KMS-11 (cell line): ENCODE data around the gene FBXO48.
A peak's percentile ranks its signal among the peaks of the same experiment; 100 is the strongest.

ENCODE experiments used
- H2AFZ ChIP-seq: fragments of 200-600 bp; sonication (generic); 2 replicates; pipeline ENCODE4 v1.6.1; 2016; ENCODE audit warnings: antibody characterized with exemption, mixed run types, low read depth
- H3K27ac ChIP-seq: fragments of 200-600 bp; sonication (generic); 2 replicates; pipeline ENCODE4 v1.6.1; 2016; ENCODE audit warnings: mild to moderate bottlenecking, mixed run types
- H3K27me3 ChIP-seq: fragments of 200-600 bp; sonication (generic); 2 replicates; pipeline ENCODE4 v1.6.1; 2017; ENCODE audit warnings: mild to moderate bottlenecking, low read depth, mixed run types, moderate library complexity; ENCODE audit not compliant: insufficient read depth
- H3K36me3 ChIP-seq: fragments of 200-600 bp; sonication (generic); 2 replicates; pipeline ENCODE4 v1.6.1; 2017; ENCODE audit warnings: mild to moderate bottlenecking, mixed run types; ENCODE audit not compliant: insufficient read depth
- H3K4me1 ChIP-seq: fragments of 200-600 bp; sonication (generic); 2 replicates; pipeline ENCODE4 v1.6.1; 2016; ENCODE audit warnings: mild to moderate bottlenecking, low read depth, mixed run types; ENCODE audit not compliant: poor library complexity, severe bottlenecking
- H3K4me2 ChIP-seq: fragments of 200-600 bp; sonication (generic); 2 replicates; pipeline ENCODE4 v1.7.0; 2016; ENCODE audit warnings: mild to moderate bottlenecking, mixed run types
- H3K4me3 ChIP-seq: fragments of 200-600 bp; sonication (generic); IDR thresholded peaks from 2 replicates; pipeline ENCODE4 v1.6.1; 2017; ENCODE audit warnings: low read depth, low read length, mixed read lengths; ENCODE audit not compliant: insufficient read depth
- H3K79me2 ChIP-seq: fragments of 200-600 bp; sonication (generic); 2 replicates; pipeline ENCODE4 v1.6.1; 2016; ENCODE audit warnings: low read depth, mixed run types; ENCODE audit not compliant: insufficient read depth
- H3K9ac ChIP-seq: fragments of 200-600 bp; sonication (generic); 2 replicates; pipeline ENCODE4 v1.6.1; 2016; ENCODE audit warnings: mild to moderate bottlenecking, mixed run types
- H4K20me1 ChIP-seq: fragments of 200-600 bp; sonication (generic); 2 replicates; pipeline ENCODE4 v1.6.1; 2016; ENCODE audit warnings: mild to moderate bottlenecking, mixed run types; ENCODE audit not compliant: insufficient read depth
- CTCF ChIP-seq: fragments of 200-600 bp; sonication (generic); conservative IDR thresholded peaks from 2 replicates; pipeline ENCODE4 v1.6.1; 2017; ENCODE audit warnings: low read depth, mild to moderate bottlenecking, antibody characterized with exemption, low read length, moderate library complexity, mixed read lengths

The FBXO48 gene

GRCh38 chr2:68467077-68467960 lies at the start of gene FBXO48, which contains the start of gene APLF:
TSS of gene FBXO48 (minus strand) at chr2:68467294. CDS start at chr2:68465145, 2,149 bp downstream.
TSS of gene APLF (plus strand) at chr2:68467585. CDS start at chr2:68467732, 147 bp downstream.
- Histone ChIP-seq H3K9ac (peak within 1 kb of the TSS; percentile 90), H3K27me3 (no peaks in the 10 kb centered on the region), H4K20me1 (no peaks in the 10 kb centered on the region), H3K4me1 (peaks cover 56% of the 10 kb centered on the region), H3K79me2 (peaks cover 7% of the 10 kb centered on the region; the same call in 1 of the 2 replicates), H3K36me3 (no peaks in the 10 kb centered on the region), H2AFZ (peak within 1 kb of the TSS; percentile 81), H3K4me3 (peak within 1 kb of the TSS; percentile 95), H3K4me2 (peak within 1 kb of the TSS; percentile 97), H3K27ac (peak within 1 kb of the TSS; percentile 58)
- TF ChIP-seq CTCF: no peak

GRCh38 chr2:68516051-68516955 lies 49.2 kb upstream of the FBXO48 start:
- H3K79me2 ChIP-seq: no peaks in the 10 kb centered on the region
- no peak overlapping the region for H3K27ac ChIP-seq
- H4K20me1 ChIP-seq: no peaks in the 10 kb centered on the region; the same call in 1 of the 2 replicates
- no peak for TF ChIP-seq CTCF
- no peaks in the 10 kb centered on the region for H3K27me3 ChIP-seq
- H3K4me1 ChIP-seq: peaks cover 5% of the 10 kb centered on the region
- H3K36me3 ChIP-seq: no peaks in the 10 kb centered on the region
- no peak overlapping the region for H2AFZ ChIP-seq
- H3K9ac ChIP-seq: no peak overlapping the region
- H3K4me3 ChIP-seq: no peak overlapping the region
- no peak overlapping the region for H3K4me2 ChIP-seq

- H2AFZ ChIP-seq: no peak overlapping the region
- no peaks in the 10 kb centered on the region for H3K79me2 ChIP-seq
- H3K36me3 ChIP-seq: no peaks in the 10 kb centered on the region
- H3K27me3 ChIP-seq: no peaks in the 10 kb centered on the region
- H3K4me2 ChIP-seq: no peak overlapping the region
- peaks cover 5% of the 10 kb centered on the region for H3K4me1 ChIP-seq
- no peaks in the 10 kb centered on the region; the same call in 1 of the 2 replicates for H4K20me1 ChIP-seq
- no peak for TF ChIP-seq CTCF
- H3K27ac ChIP-seq: no peak overlapping the region
- no peak overlapping the region for H3K9ac ChIP-seq
- no peak overlapping the region for H3K4me3 ChIP-seq
Measured at GRCh38 chr2:68514316-68514929, 47.3 kb upstream of the FBXO48 start.

GRCh38 chr2:68512966-68513365 lies 45.9 kb upstream of the FBXO48 start:
- Histone ChIP-seq H3K27ac (no peak overlapping the region), H3K9ac (no peak overlapping the region), H3K36me3 (no peaks in the 10 kb centered on the region), H3K4me2 (no peak overlapping the region), H3K27me3 (no peaks in the 10 kb centered on the region), H3K4me1 (peaks cover 5% of the 10 kb centered on the region), H4K20me1 (no peaks in the 10 kb centered on the region; the same call in 1 of the 2 replicates), H2AFZ (no peak overlapping the region), H3K4me3 (no peak overlapping the region), H3K79me2 (no peaks in the 10 kb centered on the region)
- TF ChIP-seq CTCF: no peak
